ENCODE results near the gene CFAP20. TPM values are rescaled to one million over a fixed set of nuclear protein-coding genes. Genes with fewer than 3 reads are reported as not detected.

The CFAP20 gene
- total RNA-seq, 1 donor: 61.4 TPM

- DNase-seq (ENCODE audit: low read depth in 2 of 3, low spot score in 2 of 3): no peak
Observed at GRCh38 chr16:58125041-58125440, 4.1 kb downstream of the CFAP20 start.

GRCh38 chr16:58124601-58124915 lies 4.6 kb downstream of the CFAP20 start:
- no peak for DNase-seq (ENCODE audit: low read depth in 2 of 3, low spot score in 2 of 3)

DNA sequence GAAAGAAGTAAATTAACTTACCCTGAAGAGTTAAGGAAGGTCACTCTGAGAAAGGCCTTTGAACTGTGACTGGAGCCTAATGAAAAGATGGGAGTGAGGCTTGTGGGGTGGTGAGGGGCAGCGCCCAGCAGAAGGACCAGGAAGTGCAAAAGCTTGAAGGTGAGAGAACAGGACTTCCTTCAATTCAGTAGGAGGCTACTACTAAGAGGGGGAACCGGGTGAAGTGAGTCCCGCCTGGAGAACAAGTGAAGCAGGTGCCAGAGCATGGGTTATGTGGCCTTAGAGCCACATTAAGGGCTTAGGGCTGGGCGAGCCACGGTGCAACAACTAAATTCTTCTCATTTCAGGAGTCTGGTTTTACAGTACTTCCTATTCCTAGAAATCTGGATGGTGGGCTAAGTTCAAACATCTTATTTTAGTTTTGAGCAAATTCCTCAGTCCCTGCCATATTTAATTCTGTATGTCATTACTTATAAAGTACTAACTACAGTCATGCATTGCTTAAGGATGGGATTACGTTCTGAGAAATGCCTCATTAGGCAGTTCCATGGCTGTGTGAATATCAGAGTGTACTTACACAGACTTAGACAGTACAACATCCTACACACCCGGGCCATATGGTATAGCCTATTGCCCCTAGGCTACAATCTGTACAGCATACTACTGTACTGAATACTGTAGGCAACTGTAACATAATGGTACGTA lies 5.1 kb downstream of the CFAP20 start:
- DNase-seq (ENCODE audit: low read depth in 2 of 3, low spot score in 2 of 3): no peak

- DNase-seq (ENCODE audit: low read depth in 2 of 3, low spot score in 2 of 3): no peak
Observed at GRCh38 chr16:58121132-58121531, 8.0 kb downstream of the CFAP20 start.

- DNase-seq (ENCODE audit: low read depth in 2 of 3, low spot score in 2 of 3): no peak
Observed at GRCh38 chr16:58120234-58120633, 8.9 kb downstream of the CFAP20 start.

- DNase-seq (ENCODE audit: low read depth in 2 of 3, low spot score in 2 of 3): no peak
Observed at GRCh38 chr16:58119509-58119845, 9.7 kb downstream of the CFAP20 start.

DNA sequence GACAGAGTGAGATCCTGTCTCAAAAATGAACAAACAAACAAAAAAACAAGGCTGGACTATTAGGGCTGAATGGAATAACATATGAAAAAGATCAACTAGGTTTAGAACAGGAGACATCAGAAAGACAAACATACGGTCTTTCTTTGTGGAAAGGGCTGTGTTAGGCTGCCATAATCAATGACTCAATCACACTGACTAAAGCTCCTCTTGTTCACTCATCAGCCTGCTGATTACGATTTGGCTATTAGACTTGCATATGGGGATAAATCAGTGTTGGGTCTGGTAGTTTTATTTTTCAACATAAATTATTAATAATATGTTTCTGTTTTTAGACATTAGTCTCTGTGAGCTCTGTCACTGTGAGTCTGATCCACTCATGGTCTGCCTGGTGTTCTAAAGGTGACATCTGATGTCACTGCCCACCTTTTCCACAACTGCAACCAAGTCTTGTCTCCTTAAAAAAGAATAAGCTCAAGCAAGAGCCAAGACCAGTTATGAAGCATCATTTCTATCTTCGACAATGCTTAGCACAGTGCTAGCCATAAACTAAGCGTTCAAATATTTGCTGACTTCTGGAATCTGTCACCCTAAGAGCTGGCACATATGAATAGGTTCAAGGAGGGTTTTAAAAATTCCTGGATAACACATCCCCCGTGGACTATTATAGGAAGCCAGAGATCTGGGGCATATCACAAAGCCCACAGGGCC lies 10.2 kb downstream of the CFAP20 start:
- DNase-seq (ENCODE audit: low read depth in 2 of 3, low spot score in 2 of 3): no peak

- no peak for DNase-seq (ENCODE audit: low read depth in 2 of 3, low spot score in 2 of 3)
Observed at GRCh38 chr16:58116529-58116928, 12.7 kb downstream of the CFAP20 start.

GRCh38 chr16:58116081-58116480 lies 13.1 kb downstream of the CFAP20 start:
- no peak for DNase-seq (ENCODE audit: low read depth in 2 of 3, low spot score in 2 of 3)

DNA sequence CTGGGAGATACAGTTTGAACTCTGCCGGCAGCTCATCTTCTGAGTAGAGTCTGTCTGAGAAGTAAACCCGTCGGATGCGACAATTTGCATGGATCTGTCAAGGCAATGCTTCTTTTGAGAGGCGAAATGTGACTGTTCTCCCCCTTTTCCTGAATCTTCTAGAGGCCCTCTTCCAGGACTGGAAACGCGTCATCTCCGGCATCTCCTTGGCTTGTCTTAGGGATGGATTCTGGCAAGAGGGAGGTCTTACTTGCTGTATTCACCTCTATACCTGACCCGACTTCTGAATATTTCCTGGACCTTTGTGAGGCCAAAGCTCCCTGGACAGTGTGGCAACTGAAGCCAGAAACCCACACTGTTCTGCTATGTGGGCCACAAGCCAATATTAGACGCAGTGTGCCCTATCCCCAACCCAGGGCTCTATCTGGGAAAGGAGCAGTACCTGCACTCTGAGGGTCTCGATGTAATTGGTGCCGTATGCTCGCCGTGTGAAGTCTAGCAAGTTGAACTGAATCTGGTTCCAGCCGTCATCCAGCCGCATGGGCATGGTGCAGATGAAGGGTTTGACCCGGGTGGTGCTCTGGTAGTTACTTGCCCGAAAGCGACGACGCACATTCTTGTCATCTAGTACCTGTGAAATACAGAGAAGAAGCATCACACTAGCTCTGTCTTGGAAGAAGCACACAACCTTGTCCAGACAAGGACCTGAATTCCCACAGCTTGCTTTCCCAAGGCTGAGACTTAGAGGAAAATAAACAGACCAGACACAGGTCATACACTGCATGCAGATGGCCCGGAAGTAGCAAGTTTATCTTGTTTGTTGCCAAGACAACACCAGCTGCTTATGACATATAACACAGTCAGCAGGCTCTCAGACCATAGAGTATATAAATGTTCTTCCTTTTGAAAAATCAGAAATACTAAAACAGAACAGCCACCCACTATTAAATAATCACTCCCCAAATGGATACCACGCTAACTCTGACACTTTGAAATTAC lies 14.1 kb downstream of the CFAP20 start:
- no peak for DNase-seq (ENCODE audit: low read depth in 2 of 3, low spot score in 2 of 3)

DNA sequence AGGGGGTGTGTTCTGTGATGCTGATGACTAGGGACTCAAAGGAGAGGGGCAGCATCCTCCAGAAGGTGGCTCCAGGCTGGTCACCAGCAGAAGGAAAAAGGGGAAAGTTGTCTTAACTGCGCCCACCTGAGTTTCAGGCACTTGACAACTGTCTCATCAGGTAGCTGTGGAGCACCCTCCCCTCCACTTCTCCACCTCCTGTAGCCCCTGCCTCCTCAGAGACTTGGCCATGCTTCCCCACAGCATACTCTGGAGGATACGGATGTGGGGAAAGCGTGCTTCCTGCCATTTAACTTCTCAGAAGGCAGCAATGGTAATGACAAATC lies 17.9 kb downstream of the CFAP20 start:
- DNase-seq (ENCODE audit: low read depth in 2 of 3, low spot score in 2 of 3): no peak

DNA sequence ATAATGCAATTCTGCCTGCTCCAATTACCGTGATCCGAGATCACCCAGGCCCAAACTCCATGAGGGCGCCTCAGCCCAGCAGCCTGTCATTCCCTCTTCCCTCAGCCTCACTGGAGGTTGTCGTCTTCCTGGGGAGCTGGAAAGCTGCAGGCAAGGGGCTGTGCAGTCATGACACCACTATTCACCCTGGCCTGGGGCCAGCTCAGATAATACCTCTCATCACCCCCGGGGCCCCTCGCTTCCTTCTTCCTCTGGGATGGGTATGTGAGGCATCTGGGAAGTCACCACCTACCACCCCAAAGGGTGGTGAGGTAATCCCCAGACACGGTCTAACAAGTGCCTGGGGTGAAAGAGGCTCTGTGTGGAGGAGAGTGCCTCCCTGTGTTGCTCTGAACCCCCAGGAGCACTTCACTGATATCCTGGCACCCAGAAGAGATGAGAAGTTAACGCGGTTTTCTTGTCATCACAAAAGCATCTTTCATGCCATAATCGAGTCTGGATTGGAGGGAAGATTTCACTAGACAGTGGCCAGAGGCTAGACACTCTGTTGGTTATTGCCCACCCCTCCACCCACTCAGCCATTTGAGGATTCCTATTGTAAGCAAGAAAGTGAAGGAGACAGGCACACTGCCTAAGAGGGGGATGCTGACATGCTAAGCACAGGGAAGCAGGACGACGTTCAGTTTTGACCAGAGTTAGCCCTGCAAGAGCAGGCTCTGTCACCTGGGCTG lies 18.4 kb downstream of the CFAP20 start:
- no peak for DNase-seq (ENCODE audit: low read depth in 2 of 3, low spot score in 2 of 3)

- no peak for DNase-seq (ENCODE audit: low read depth in 2 of 3, low spot score in 2 of 3)
Observed at GRCh38 chr16:58109881-58110280, 19.3 kb downstream of the CFAP20 start.

GRCh38 chr16:58109330-58109729 lies 19.9 kb downstream of the CFAP20 start:
- peak in 1 of 3 donors; percentile 38 for DNase-seq (ENCODE audit: low read depth in 2 of 3, low spot score in 2 of 3)

DNA sequence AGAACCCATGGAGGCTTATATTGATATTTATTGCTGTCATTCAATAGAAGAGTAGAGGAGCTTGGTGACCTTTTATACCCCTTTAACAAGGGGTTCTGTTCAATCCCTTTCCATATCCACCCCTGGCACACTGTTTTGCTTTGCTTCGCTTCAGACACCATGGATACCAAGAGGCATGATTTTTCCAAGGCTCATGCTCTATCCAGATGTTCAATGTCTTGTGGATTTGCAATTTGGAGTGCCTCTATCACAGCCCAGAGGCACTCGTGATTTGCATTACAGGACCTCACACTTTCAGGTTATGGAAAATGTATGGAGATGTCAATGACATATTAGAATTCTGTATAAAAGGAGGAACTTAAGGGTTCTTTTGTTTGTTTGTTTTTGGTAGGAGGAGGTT lies 21.5 kb downstream of the CFAP20 start:
- no peak for DNase-seq (ENCODE audit: low read depth in 2 of 3, low spot score in 2 of 3)

GRCh38 chr16:58107228-58107627 lies 22.0 kb downstream of the CFAP20 start:
- DNase-seq (ENCODE audit: low read depth in 2 of 3, low spot score in 2 of 3): no peak

DNA sequence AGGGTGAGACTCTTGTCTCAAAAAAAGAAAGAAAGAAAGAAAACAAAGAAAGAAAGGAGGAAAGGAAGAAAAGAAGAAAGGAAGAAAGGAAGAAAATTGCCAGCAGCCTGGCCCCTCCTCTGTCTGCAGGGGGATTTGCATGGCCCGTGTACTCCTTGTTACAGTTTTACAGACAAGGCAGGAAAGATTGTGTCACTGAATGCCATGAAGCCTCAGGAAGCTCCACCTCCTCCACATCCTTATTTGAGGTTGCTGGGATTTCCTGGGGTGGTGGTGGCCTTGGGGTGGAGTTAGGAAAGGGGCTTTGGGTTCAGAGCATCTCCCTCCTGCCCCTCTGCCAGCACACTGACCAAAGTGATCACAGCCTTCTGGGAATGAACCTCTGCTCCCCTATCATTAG lies 23.6 kb downstream of the CFAP20 start:
- DNase-seq (ENCODE audit: low read depth in 2 of 3, low spot score in 2 of 3): no peak

- DNase-seq (ENCODE audit: low read depth in 2 of 3, low spot score in 2 of 3): no peak
Observed at GRCh38 chr16:58102665-58103392, 26.4 kb downstream of the CFAP20 start.

DNA sequence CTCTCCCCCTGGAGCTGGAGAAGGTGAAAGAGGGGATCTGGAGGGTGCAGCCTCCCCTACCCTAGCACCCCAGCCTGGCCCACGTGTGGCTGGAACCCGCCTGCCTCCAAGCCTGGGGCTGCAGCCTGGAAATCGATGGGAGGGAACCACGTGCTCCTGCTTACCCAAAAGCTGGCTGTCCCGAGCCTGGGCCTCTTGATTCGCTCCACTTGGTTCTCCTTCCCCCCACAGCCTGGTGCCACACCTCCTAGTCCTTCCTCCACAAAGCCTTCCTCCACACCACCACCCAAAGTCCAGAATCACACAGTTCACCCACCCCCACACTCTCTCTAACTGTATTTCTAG lies 29.3 kb downstream of the CFAP20 start:
- DNase-seq (ENCODE audit: low read depth in 2 of 3, low spot score in 2 of 3): no peak

All from hematopoietic multipotent progenitor cell (in vitro differentiated cells).